ENCODE measurements around the gene RBPMS2. TPM values are rescaled to one million over a fixed set of nuclear protein-coding genes. Genes with fewer than 3 reads are reported as not detected.

The RBPMS2 gene
- total RNA-seq, 1 donor from 2014 or later = not detected

- TF ChIP-seq CTCF (IDR thresholded peaks at IDR 0.05) = no peak
- Histone ChIP-seq H3K27ac (no peak overlapping the region), H3K9me3 (no peaks in the 10 kb centered on the region), H3K36me3 (no peaks in the 10 kb centered on the region), H3K27me3 (no peaks in the 10 kb centered on the region), H3K4me1 (no peaks in the 10 kb centered on the region), H3K4me3 (no peak overlapping the region)
- intact Hi-C loops (cut with DNase I) = no loop called here
- DNase-seq (ENCODE audit: low spot score in 2 of 2) = no peak
These were observed 26.2 kb downstream of the RBPMS2 start for GRCh38 chr15:64749167-64749566.

GRCh38 chr15:64748251-64748650 lies 27.1 kb downstream of the RBPMS2 start:
- DNase-seq (ENCODE audit: low spot score in 2 of 2) = no peak
- no peaks in the 10 kb centered on the region for H3K36me3 ChIP-seq
- H3K9me3 ChIP-seq = no peaks in the 10 kb centered on the region
- H3K27me3 ChIP-seq = no peaks in the 10 kb centered on the region
- H3K4me3 ChIP-seq = no peak overlapping the region
- H3K27ac ChIP-seq = no peak overlapping the region
- H3K4me1 ChIP-seq = no peaks in the 10 kb centered on the region
- no peak for TF ChIP-seq CTCF (IDR thresholded peaks at IDR 0.05)
- intact Hi-C loops (cut with DNase I) = no loop called here

GRCh38 chr15:64747578-64747977 lies 27.8 kb downstream of the RBPMS2 start:
- no peaks in the 10 kb centered on the region for H3K4me1 ChIP-seq
- no peaks in the 10 kb centered on the region for H3K27me3 ChIP-seq
- TF ChIP-seq CTCF (IDR thresholded peaks at IDR 0.05) = no peak
- H3K27ac ChIP-seq = no peak overlapping the region
- no peak for DNase-seq (ENCODE audit: low spot score in 2 of 2)
- H3K9me3 ChIP-seq = no peaks in the 10 kb centered on the region
- intact Hi-C loops (cut with DNase I) = no loop called here
- no peak overlapping the region for H3K4me3 ChIP-seq
- no peaks in the 10 kb centered on the region for H3K36me3 ChIP-seq

GRCh38 chr15:64746921-64747320 lies 28.5 kb downstream of the RBPMS2 start:
- Histone ChIP-seq H3K27me3 (no peaks in the 10 kb centered on the region), H3K27ac (no peak overlapping the region), H3K4me3 (no peak overlapping the region), H3K4me1 (no peaks in the 10 kb centered on the region), H3K9me3 (no peaks in the 10 kb centered on the region), H3K36me3 (no peaks in the 10 kb centered on the region)
- no peak for DNase-seq (ENCODE audit: low spot score in 2 of 2)
- no peak for TF ChIP-seq CTCF (IDR thresholded peaks at IDR 0.05)
- intact Hi-C loops (cut with DNase I) = no loop called here

- TF ChIP-seq CTCF (IDR thresholded peaks at IDR 0.05) = no peak
- Histone ChIP-seq H3K36me3 (no peaks in the 10 kb centered on the region), H3K4me3 (no peak overlapping the region), H3K27me3 (no peaks in the 10 kb centered on the region), H3K27ac (no peak overlapping the region), H3K4me1 (no peaks in the 10 kb centered on the region), H3K9me3 (no peaks in the 10 kb centered on the region)
- intact Hi-C loops (cut with DNase I) = no loop called here
- DNase-seq (ENCODE audit: low spot score in 2 of 2) = no peak
These were observed 29.0 kb downstream of the RBPMS2 start for GRCh38 chr15:64746356-64746755.

- Histone ChIP-seq H3K4me3 (no peak overlapping the region), H3K9me3 (no peaks in the 10 kb centered on the region), H3K36me3 (no peaks in the 10 kb centered on the region), H3K27ac (no peak overlapping the region), H3K27me3 (no peaks in the 10 kb centered on the region), H3K4me1 (no peaks in the 10 kb centered on the region)
- intact Hi-C loops (cut with DNase I) = no loop called here
- DNase-seq (ENCODE audit: low spot score in 2 of 2) = no peak
- TF ChIP-seq CTCF (IDR thresholded peaks at IDR 0.05) = no peak
These were observed 31.7 kb downstream of the RBPMS2 start for GRCh38 chr15:64743691-64744090.

All from ascending aorta (tissue), 2 donors.